RWPE2 (cell line): ENCODE data around the gene SLAMF6.
"Not testable (repeated sequence)": the region's sequence is repeated elsewhere in the genome, so short reads cannot be mapped to it uniquely, and the experiment has no call there.

Experiments used
- ATAC-seq: fragments of 200-7000 bp; cut with Tn5 transposase; 3 replicates; pipeline ENCODE4 v1.9.1; 2021; ENCODE audit warnings: low read depth
- DNase-seq: peaks from one replicate; pipeline ENCODE4 v3.0.0-alpha.2; 2020; ENCODE audit warnings: low spot score
- H3K27ac ChIP-seq: fragments of 450-650 bp; 2 replicates; pipeline ENCODE4 v1.5.1; 2017; ENCODE audit warnings: mild to moderate bottlenecking; ENCODE audit not compliant: poor library complexity, severe bottlenecking
- H3K27me3 ChIP-seq: fragments of 250-450 bp; sonication (Bioruptor Pico); 2 replicates; pipeline ENCODE4 v1.5.1; 2021; ENCODE audit warnings: mild to moderate bottlenecking, moderate library complexity; ENCODE audit not compliant: insufficient read depth, poor library complexity, severe bottlenecking
- H3K36me3 ChIP-seq: fragments of 250-450 bp; sonication (Bioruptor Pico); 2 replicates; pipeline ENCODE4 v1.5.1; 2020; ENCODE audit warnings: low read depth, mild to moderate bottlenecking, moderate library complexity
- H3K4me1 ChIP-seq: fragments of 250-450 bp; sonication (Bioruptor Pico); 2 replicates; pipeline ENCODE4 v1.5.1; 2021; ENCODE audit warnings: mild to moderate bottlenecking, moderate library complexity; ENCODE audit not compliant: insufficient read depth, poor library complexity, severe bottlenecking
- H3K4me3 ChIP-seq: fragments of 250-450 bp; sonication (Bioruptor Pico); 2 replicates; pipeline ENCODE4 v1.5.1; 2021; ENCODE audit warnings: mild to moderate bottlenecking, moderate library complexity; ENCODE audit not compliant: severe bottlenecking
- H3K9me3 ChIP-seq: fragments of 250-450 bp; sonication (Bioruptor Pico); 2 replicates; pipeline ENCODE4 v1.5.1; 2021; ENCODE audit warnings: mild to moderate bottlenecking, moderate library complexity; ENCODE audit not compliant: severe bottlenecking
- CTCF ChIP-seq: fragments of 450-650 bp; IDR thresholded peaks from one replicate; pipeline ENCODE4 v1.5.1; 2017; ENCODE audit warnings: mild to moderate bottlenecking, moderate library complexity; ENCODE audit not compliant: poor library complexity, severe bottlenecking

SLAMF6 gene

GRCh38 chr1:160523789-160524188 lies 734 bp upstream of the SLAMF6 start:
- H3K4me3 ChIP-seq, H3K27ac ChIP-seq, H3K36me3 ChIP-seq, H3K9me3 ChIP-seq, H3K27me3 ChIP-seq, ATAC-seq, DNase-seq: not testable (repeated sequence)
- H3K4me1 ChIP-seq, result peaks cover 15% of the 10 kb centered on the region

GRCh38 chr1:160522136-160522535 lies 919 bp downstream of the SLAMF6 start:
- TF ChIP-seq CTCF, result no peak
- Histone ChIP-seq H3K4me3 (no peak overlapping the region), H3K9me3 (no peaks in the 10 kb centered on the region), H3K36me3 (no peaks in the 10 kb centered on the region), H3K4me1 (peaks cover 15% of the 10 kb centered on the region), H3K27ac (no peak overlapping the region), H3K27me3 (no peaks in the 10 kb centered on the region)
- ATAC-seq (no peak), DNase-seq (no peak)

GRCh38 chr1:160521554-160521953 lies 1.5 kb downstream of the SLAMF6 start:
- Histone ChIP-seq H3K36me3 (no peaks in the 10 kb centered on the region), H3K4me1 (peaks cover 15% of the 10 kb centered on the region), H3K9me3 (no peaks in the 10 kb centered on the region), H3K27ac (no peak overlapping the region), H3K27me3 (no peaks in the 10 kb centered on the region), H3K4me3 (no peak overlapping the region)
- ATAC-seq, result no peak
- no peak for TF ChIP-seq CTCF
- no peak for DNase-seq

GRCh38 chr1:160520999-160521398 lies 2.1 kb downstream of the SLAMF6 start:
- H3K9me3 ChIP-seq, result no peaks in the 10 kb centered on the region
- H3K27me3 ChIP-seq, result no peaks in the 10 kb centered on the region
- H3K36me3 ChIP-seq, result no peaks in the 10 kb centered on the region
- H3K4me1 ChIP-seq, result peaks cover 15% of the 10 kb centered on the region
- ATAC-seq (no peak), DNase-seq (no peak)
- TF ChIP-seq CTCF, result no peak
- H3K4me3 ChIP-seq, result no peak overlapping the region
- no peak overlapping the region for H3K27ac ChIP-seq

GRCh38 chr1:160520582-160520981 lies 2.5 kb downstream of the SLAMF6 start:
- Histone ChIP-seq H3K27ac (peak overlapping the region; percentile 47), H3K27me3 (no peaks in the 10 kb centered on the region), H3K4me3 (no peak overlapping the region), H3K36me3 (no peaks in the 10 kb centered on the region), H3K9me3 (no peaks in the 10 kb centered on the region), H3K4me1 (peaks cover 15% of the 10 kb centered on the region)
- TF ChIP-seq CTCF, result no peak
- DNase-seq (no peak), ATAC-seq (peak; percentile 67)
